GM10266 (cell line): ENCODE measurements around the gene PARVB.

Experiments
- DNase-seq: peaks from one replicate; pipeline ENCODE4 v3.0.0; 2012; ENCODE audit errors: extremely low spot score
- CTCF ChIP-seq: IDR thresholded peaks from 2 replicates; pipeline ENCODE4 v1.5.1; 2012; ENCODE audit warnings: mild to moderate bottlenecking, low read depth; ENCODE audit not compliant: control insufficient read depth, insufficient read depth; ENCODE audit errors: missing control alignments

Gene PARVB, protein sequence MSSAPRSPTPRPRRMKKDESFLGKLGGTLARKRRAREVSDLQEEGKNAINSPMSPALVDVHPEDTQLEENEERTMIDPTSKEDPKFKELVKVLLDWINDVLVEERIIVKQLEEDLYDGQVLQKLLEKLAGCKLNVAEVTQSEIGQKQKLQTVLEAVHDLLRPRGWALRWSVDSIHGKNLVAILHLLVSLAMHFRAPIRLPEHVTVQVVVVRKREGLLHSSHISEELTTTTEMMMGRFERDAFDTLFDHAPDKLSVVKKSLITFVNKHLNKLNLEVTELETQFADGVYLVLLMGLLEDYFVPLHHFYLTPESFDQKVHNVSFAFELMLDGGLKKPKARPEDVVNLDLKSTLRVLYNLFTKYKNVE

DNA sequence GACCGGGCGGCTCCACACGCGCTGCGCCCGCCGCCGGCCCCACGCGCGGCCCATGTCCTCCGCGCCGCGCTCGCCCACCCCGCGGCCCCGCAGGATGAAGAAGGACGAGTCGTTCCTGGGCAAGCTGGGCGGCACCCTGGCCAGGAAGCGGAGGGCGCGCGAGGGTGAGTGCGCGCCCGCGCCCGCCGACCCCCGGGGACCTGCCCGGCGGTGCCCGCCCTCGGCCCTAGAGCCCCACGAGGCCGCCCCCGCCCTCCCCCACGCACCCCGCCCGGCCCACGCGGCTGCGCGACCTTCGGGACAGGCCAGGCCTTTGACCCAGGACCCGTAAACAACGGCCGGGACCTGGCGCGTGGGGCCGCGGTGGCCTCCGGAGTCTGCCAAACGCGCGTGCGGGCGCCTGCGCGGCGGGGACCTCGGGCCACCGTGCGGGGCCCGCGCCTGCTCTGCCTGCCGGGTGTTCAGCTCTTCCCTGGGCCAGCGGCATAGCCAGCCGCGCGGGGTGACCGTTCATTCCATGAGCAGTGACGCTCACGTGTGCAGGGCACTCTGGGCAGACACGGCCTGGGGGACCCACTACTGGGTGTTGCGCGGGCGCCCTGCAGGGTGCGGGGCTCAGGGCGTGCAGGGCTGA, at the start of gene PARVB:
Gene PARVB (plus strand): TSS at position 15 of the 634 bp plus-strand sequence. CDS start 38 bp downstream, at position 53.
- TF ChIP-seq CTCF = no peak
- DNase-seq = peak; percentile 55

DNA sequence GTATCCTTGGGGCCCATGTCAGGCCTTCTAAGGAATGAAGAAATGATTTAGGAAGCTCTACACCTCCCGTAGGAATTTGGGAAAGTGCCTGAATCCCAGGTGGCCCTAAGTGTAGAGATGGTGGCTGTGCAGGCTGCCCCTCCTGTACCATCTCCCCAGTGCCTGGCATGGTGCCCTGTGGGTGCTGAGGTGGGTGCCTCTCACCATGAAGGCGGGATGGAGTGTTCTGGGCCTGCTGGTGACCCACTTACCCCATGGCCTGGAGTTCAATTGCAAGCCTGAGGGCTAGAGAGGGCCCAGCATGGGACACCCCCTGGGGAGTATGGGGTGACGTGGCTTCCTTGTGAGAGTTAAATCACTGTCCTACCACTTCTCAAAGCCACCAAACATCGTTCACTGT, 49.1 kb upstream of the PARVB start:
- DNase-seq = no peak
- no peak for TF ChIP-seq CTCF

DNA sequence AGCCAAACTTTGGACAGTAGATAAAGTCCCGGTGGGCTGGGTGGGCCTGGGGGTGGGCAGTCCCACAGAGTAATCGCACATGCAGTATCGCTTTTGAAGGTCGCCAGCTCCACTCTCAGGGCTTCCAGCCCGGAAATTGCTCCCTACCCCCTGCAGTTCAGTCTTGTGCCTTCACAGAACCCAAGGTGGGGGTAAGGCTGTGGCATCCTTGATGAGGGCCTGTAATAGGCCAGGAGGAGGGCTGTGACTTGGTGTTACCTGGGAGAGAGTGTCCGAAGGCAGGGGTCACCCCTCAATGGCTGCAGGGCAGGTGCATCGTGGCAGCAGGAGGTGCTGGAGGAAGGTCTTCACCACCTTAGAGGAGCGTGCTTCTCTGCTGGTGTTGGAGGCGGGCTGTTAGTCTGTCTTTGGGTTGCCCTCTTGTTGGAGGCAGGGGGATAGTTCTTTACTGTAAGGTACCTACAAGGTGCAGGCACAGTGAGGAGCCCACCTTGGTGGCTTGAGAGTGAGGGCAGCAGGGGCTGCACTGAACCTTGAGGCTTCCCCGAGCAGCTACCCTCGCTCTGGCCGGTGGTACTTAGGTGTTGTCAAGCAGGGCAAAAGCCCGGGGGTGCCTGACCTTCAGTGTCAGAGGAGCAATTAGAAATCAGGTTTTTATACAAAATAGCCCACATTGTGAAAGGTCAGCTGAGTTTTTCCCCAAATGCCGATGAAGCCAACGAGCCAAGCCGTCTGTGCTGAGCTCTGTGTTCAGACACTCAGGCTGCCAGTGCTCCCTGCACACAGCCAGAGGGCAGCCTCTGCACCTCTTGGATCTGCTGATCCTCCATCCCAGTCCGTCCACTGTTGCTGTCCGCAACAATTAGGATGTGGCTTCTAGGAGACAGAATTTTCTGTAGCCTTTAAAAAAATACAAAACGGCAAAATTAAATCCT, 47.0 kb upstream of the PARVB start:
- no peak for DNase-seq
- no peak for TF ChIP-seq CTCF

DNA sequence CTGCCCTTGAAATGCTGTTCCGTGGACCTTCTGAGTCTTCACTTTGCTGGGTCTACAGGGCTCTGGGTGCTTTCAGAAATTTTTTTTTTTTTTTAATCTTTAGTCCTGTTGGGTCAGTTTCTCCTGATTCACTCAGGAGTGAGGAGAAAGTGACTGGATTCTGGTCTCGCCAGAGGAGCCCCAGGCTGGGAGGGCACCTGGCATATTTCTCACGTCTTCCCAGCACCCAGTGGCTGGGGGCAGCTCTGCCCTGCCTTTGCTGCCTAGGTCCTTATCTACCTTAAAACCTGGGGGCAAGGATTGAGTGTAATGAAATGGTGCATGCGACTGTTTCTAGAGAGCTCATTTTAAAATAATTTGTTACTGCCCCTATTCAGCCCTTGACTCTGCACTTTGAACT, 45.5 kb upstream of the PARVB start:
- no peak for TF ChIP-seq CTCF
- no peak for DNase-seq

- no peak for DNase-seq
- no peak for TF ChIP-seq CTCF
These were observed 43.5 kb upstream of the PARVB start for GRCh38 chr22:43980579-43980978.

GRCh38 chr22:43980996-43981395, 43.1 kb upstream of the PARVB start:
- DNase-seq = no peak
- TF ChIP-seq CTCF = no peak
